ENCODE results near the gene BRF1.

Gene BRF1

GRCh38 chr14:105200074-105200473 is 100.7 kb downstream of the BRF1 start:
- no peak for TF ChIP-seq EGR1 (IDR thresholded peaks at IDR 0.05)
- TF ChIP-seq FOXM1 (IDR thresholded peaks at IDR 0.05; ENCODE audit: borderline replicate concordance, low read depth): no peak
- no peak for TF ChIP-seq YY1 (IDR thresholded peaks at IDR 0.05; ENCODE audit: low read depth)
- TF ChIP-seq, protein P1, sequence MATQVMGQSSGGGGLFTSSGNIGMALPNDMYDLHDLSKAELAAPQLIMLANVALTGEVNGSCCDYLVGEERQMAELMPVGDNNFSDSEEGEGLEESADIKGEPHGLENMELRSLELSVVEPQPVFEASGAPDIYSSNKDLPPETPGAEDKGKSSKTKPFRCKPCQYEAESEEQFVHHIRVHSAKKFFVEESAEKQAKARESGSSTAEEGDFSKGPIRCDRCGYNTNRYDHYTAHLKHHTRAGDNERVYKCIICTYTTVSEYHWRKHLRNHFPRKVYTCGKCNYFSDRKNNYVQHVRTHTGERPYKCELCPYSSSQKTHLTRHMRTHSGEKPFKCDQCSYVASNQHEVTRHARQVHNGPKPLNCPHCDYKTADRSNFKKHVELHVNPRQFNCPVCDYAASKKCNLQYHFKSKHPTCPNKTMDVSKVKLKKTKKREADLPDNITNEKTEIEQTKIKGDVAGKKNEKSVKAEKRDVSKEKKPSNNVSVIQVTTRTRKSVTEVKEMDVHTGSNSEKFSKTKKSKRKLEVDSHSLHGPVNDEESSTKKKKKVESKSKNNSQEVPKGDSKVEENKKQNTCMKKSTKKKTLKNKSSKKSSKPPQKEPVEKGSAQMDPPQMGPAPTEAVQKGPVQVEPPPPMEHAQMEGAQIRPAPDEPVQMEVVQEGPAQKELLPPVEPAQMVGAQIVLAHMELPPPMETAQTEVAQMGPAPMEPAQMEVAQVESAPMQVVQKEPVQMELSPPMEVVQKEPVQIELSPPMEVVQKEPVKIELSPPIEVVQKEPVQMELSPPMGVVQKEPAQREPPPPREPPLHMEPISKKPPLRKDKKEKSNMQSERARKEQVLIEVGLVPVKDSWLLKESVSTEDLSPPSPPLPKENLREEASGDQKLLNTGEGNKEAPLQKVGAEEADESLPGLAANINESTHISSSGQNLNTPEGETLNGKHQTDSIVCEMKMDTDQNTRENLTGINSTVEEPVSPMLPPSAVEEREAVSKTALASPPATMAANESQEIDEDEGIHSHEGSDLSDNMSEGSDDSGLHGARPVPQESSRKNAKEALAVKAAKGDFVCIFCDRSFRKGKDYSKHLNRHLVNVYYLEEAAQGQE (IDR thresholded peaks at IDR 0.05; ENCODE audit: low read depth): no peak
- TF ChIP-seq CEBPB (IDR thresholded peaks at IDR 0.05): no peak
- no peak for TF ChIP-seq EP300 (IDR thresholded peaks at IDR 0.05; ENCODE audit: borderline replicate concordance)
- TF ChIP-seq USF1 (IDR thresholded peaks at IDR 0.05): peak; percentile 34; the same call in 1 of the 2 replicates
- TF ChIP-seq RAD21 (IDR thresholded peaks at IDR 0.05; ENCODE audit: low read depth): peak; percentile 24; the same call in 1 of the 2 replicates
- TF ChIP-seq CREB1 (IDR thresholded peaks at IDR 0.05; ENCODE audit: low read depth): no peak
- no peak for TF ChIP-seq TAF1 (IDR thresholded peaks at IDR 0.05; ENCODE audit: low read depth)
- no peak for TF ChIP-seq TEAD4 (IDR thresholded peaks at IDR 0.05)

GRCh38 chr14:105199093-105199492 is 101.7 kb downstream of the BRF1 start:
- TF ChIP-seq, protein P1 (IDR thresholded peaks at IDR 0.05; ENCODE audit: low read depth): no peak
- TF ChIP-seq MAX (IDR thresholded peaks at IDR 0.05) (peak; percentile 34; the same call in 1 of the 2 replicates), TAF1 (IDR thresholded peaks at IDR 0.05; ENCODE audit: low read depth) (no peak), YY1 (IDR thresholded peaks at IDR 0.05; ENCODE audit: low read depth) (no peak), USF1 (IDR thresholded peaks at IDR 0.05) (0 out of 2 replicates have a peak, but pooled peaks have one; percentile 17), ZBTB7A (IDR thresholded peaks at IDR 0.05; ENCODE audit: low read depth) (peak; percentile 47; the same call in 1 of the 2 replicates), EP300 (IDR thresholded peaks at IDR 0.05; ENCODE audit: borderline replicate concordance) (peak; percentile 22; the same call in 1 of the 2 replicates), TCF12 (IDR thresholded peaks at IDR 0.05; ENCODE audit: low read depth) (peak; percentile 36; the same call in 1 of the 2 replicates)

DNA sequence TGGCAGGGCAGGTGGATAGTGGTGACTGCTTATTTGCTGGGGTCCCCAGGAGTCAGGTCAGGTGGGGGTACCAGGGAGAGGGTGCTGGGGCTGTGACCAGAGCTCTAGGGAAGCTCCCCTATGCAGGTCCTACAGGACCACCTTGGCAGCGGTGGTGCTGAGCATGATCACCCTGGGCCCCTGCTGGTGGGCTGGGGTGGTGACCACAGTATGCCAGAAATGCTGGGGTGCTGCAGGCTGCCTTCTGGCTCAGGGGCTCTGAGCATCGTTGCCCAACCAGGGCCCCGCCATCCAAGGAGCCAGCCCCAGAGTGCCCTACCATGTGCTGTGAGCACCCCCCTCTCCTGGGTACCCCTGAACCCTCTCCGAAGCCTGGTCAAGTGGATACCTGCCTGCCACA is 102.2 kb downstream of the BRF1 start:
- TF ChIP-seq FOXM1 (IDR thresholded peaks at IDR 0.05; ENCODE audit: borderline replicate concordance, low read depth): no peak
- TF ChIP-seq ZBTB7A (IDR thresholded peaks at IDR 0.05; ENCODE audit: low read depth): no peak
- no peak for TF ChIP-seq EGR1 (IDR thresholded peaks at IDR 0.05)
- TF ChIP-seq MAX (IDR thresholded peaks at IDR 0.05): no peak
- no peak for TF ChIP-seq TEAD4 (IDR thresholded peaks at IDR 0.05)
- no peak for TF ChIP-seq YY1 (IDR thresholded peaks at IDR 0.05; ENCODE audit: low read depth)
- TF ChIP-seq TCF12 (IDR thresholded peaks at IDR 0.05; ENCODE audit: low read depth): no peak
- TF ChIP-seq EP300 (IDR thresholded peaks at IDR 0.05; ENCODE audit: borderline replicate concordance): no peak
- no peak for TF ChIP-seq RAD21 (IDR thresholded peaks at IDR 0.05; ENCODE audit: low read depth)
- TF ChIP-seq TAF1 (IDR thresholded peaks at IDR 0.05; ENCODE audit: low read depth): no peak
- TF ChIP-seq, protein P1 (IDR thresholded peaks at IDR 0.05; ENCODE audit: low read depth): no peak
- no peak for TF ChIP-seq CEBPB (IDR thresholded peaks at IDR 0.05)
- TF ChIP-seq USF1 (IDR thresholded peaks at IDR 0.05): no peak
- no peak for TF ChIP-seq NFIC (IDR thresholded peaks at IDR 0.05)
- TF ChIP-seq CREB1 (IDR thresholded peaks at IDR 0.05; ENCODE audit: low read depth): no peak

DNA sequence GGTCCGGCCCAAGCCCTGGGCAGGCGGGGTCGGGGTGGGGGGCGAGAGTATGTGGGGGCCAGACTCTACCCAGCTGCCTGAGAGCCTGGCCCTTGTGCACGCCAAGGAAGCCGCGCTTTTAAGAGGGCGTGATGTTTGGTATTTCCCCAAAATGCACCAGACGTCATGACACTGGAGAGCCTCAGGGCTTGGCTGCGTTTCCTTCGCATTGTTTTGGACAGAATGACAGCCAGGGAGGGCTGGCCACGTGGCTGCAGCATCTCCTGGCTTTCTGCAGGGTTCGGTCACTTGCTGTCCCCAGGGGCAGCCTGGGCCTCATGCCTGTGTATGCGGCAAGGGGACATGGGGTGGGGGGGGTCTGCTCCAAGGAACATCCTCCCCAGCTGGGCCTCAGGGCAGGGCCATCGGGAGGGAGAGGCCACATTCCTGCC is 103.6 kb downstream of the BRF1 start:
- TF ChIP-seq ZBTB7A (IDR thresholded peaks at IDR 0.05; ENCODE audit: low read depth) (no peak), USF1 (IDR thresholded peaks at IDR 0.05) (peak; percentile 58), MAX (IDR thresholded peaks at IDR 0.05) (peak; percentile 68)
- TF ChIP-seq, protein P1 (IDR thresholded peaks at IDR 0.05; ENCODE audit: low read depth): no peak

Data from Ishikawa (cell line).